GM23338 (cell line): ENCODE measurements around the gene MPRIP. TPM values are rescaled to one million over a fixed set of nuclear protein-coding genes. Genes with fewer than 3 reads are reported as not detected.

ENCODE experiments used
- ATAC-seq: fragments of 200-7000 bp; cut with Tn5 transposase; 3 replicates; pipeline ENCODE4 v1.9.1; 2020
- DNase-seq: peaks from one replicate; pipeline ENCODE4 v3.0.0-alpha.2; 2015; ENCODE audit warnings: low spot score
- H2AFZ ChIP-seq: fragments of 200-600 bp; sonication (generic); 2 replicates; pipeline ENCODE4 v1.8.0; 2016; ENCODE audit warnings: antibody characterized with exemption, mild to moderate bottlenecking, moderate library complexity
- H3F3A ChIP-seq: fragments of 200-600 bp; sonication (generic); replicated peaks from 2 replicates; pipeline ENCODE4 v1.8.0; 2017; ENCODE audit warnings: antibody characterized with exemption, mixed run types, low read depth
- H3K27ac ChIP-seq: fragments of 200-600 bp; sonication (generic); 2 replicates; pipeline ENCODE4 v1.6.1; 2016; ENCODE audit warnings: low read depth
- H3K27me3 ChIP-seq: fragments of 200-600 bp; sonication (generic); 2 replicates; pipeline ENCODE4 v1.8.0; 2016; ENCODE audit warnings: mild to moderate bottlenecking, mixed run types, moderate library complexity; ENCODE audit not compliant: insufficient read depth
- H3K36me3 ChIP-seq: fragments of 200-600 bp; sonication (generic); 2 replicates; pipeline ENCODE4 v1.8.0; 2016; ENCODE audit warnings: mild to moderate bottlenecking; ENCODE audit not compliant: insufficient read depth
- H3K4me1 ChIP-seq: fragments of 200-600 bp; sonication (generic); 2 replicates; pipeline ENCODE4 v1.8.0; 2016; ENCODE audit warnings: mild to moderate bottlenecking, moderate library complexity; ENCODE audit not compliant: insufficient read depth
- H3K4me2 ChIP-seq: fragments of 200-600 bp; sonication (generic); 2 replicates; pipeline ENCODE4 v1.7.1; 2017; ENCODE audit warnings: mixed run types
- H3K4me3 ChIP-seq: fragments of 200-600 bp; sonication (generic); 2 replicates; pipeline ENCODE4 v1.6.1; 2016; ENCODE audit warnings: mixed run types
- H3K79me2 ChIP-seq: fragments of 200-600 bp; sonication (generic); replicated peaks from 2 replicates; pipeline ENCODE4 v1.8.0; 2017; ENCODE audit warnings: mild to moderate bottlenecking; ENCODE audit not compliant: insufficient read depth
- H3K9me2 ChIP-seq: fragments of 200-600 bp; sonication (generic); 2 replicates; pipeline ENCODE4 v1.8.0; 2017; ENCODE audit not compliant: insufficient read depth
- H4K20me1 ChIP-seq: fragments of 200-600 bp; sonication (generic); replicated peaks from 2 replicates; pipeline ENCODE4 v1.8.0; 2017; ENCODE audit warnings: mild to moderate bottlenecking; ENCODE audit not compliant: insufficient read depth
- H3K27ac Mint-ChIP-seq: 2 replicates; pipeline ENCODE4 v1.8.0; 2020; ENCODE audit warnings: inconsistent platforms, mild to moderate bottlenecking, moderate library complexity, mixed read lengths
- H3K27me3 Mint-ChIP-seq: 3 replicates; pipeline ENCODE4 v1.8.0; 2022; ENCODE audit warnings: low read depth, mild to moderate bottlenecking, moderate library complexity, mixed read lengths, inconsistent platforms; ENCODE audit not compliant: insufficient read depth, poor library complexity
- H3K36me3 Mint-ChIP-seq: 3 replicates; pipeline ENCODE4 v1.8.0; 2021; ENCODE audit warnings: low read depth, mild to moderate bottlenecking, inconsistent platforms, moderate library complexity, mixed read lengths
- H3K4me1 Mint-ChIP-seq: 3 replicates; pipeline ENCODE4 v1.8.0; 2020; ENCODE audit warnings: mild to moderate bottlenecking, inconsistent platforms, mixed read lengths
- H3K4me3 Mint-ChIP-seq: 3 replicates; pipeline ENCODE4 v1.8.0; 2021; ENCODE audit warnings: moderate library complexity, mild to moderate bottlenecking, inconsistent platforms, mixed read lengths
- H3K9me3 Mint-ChIP-seq: 3 replicates; pipeline ENCODE4 v1.8.0; 2020; ENCODE audit warnings: moderate library complexity, mild to moderate bottlenecking, inconsistent platforms, mixed read lengths
- CTCF ChIP-seq, 2 experiments: fragments of 200-600 bp in 1 of 2; sonication (generic) in 1 of 2; conservative IDR thresholded peaks; 2 replicates each; pipeline versions ENCODE4 v1.5.1 to v1.6.1; 2016 to 2017; ENCODE audit warnings: antibody characterized with exemption in 2 of 2, low read depth in 2 of 2, mild to moderate bottlenecking in 2 of 2, moderate library complexity in 1 of 2
- EZH2 ChIP-seq: fragments of 200-600 bp; sonication (generic); IDR thresholded peaks from one replicate; pipeline ENCODE4 v1.8.0; 2017; ENCODE audit warnings: antibody characterized with exemption, mild to moderate bottlenecking, low read depth; ENCODE audit not compliant: unreplicated experiment
- EZH2phosphoT487 ChIP-seq: fragments of 200-600 bp; sonication (generic); IDR thresholded peaks from one replicate; pipeline ENCODE4 v1.8.1; 2018; ENCODE audit warnings: antibody characterized with exemption; ENCODE audit not compliant: unreplicated experiment
- JUNB ChIP-seq: IDR thresholded peaks from one replicate; pipeline ENCODE4 v1.6.1; 2016; ENCODE audit warnings: antibody characterized with exemption; ENCODE audit not compliant: unreplicated experiment
- NANOG ChIP-seq: IDR thresholded peaks from 2 replicates; pipeline ENCODE4 v1.6.1; 2016; ENCODE audit warnings: antibody characterized with exemption, borderline replicate concordance
- ZNF114 ChIP-seq: fragments of 250-450 bp; sonication (Bioruptor Pico); IDR thresholded peaks from 2 replicates; pipeline ENCODE4 v1.5.0; 2020; ENCODE audit warnings: mild to moderate bottlenecking, moderate library complexity
- ZNF331 ChIP-seq: fragments of 250-450 bp; sonication (Bioruptor Pico); IDR thresholded peaks from 2 replicates; pipeline ENCODE4 v1.5.0; 2020; ENCODE audit warnings: low read depth, mild to moderate bottlenecking, moderate library complexity
- polyA plus RNA-seq: library from polyadenylated mRNA; unstranded; fragments of >200 nt; fragmentation: Nextera tagmentation; extraction: Ambion mirVana; gene quantifications from 2 replicates; pipeline ENCODE4 v1.2.1, GENCODE V29; 2016
- total RNA-seq: library from RNA; depleted of rRNA; stranded (reverse); fragments of >200 nt; shearing (Covaris generic); gene quantifications from 2 replicates; pipeline ENCODE4 v1.2.3, GENCODE V29; 2014

MPRIP gene
- total and polyA plus RNA-seq, 2 experiments from 2014 or later, result 39.3 to 113 TPM

GRCh38 chr17:17124341-17124740 is 82.1 kb downstream of the MPRIP start:
- no peaks in the 10 kb centered on the region for H3K4me1 ChIP-seq
- H3K27ac ChIP-seq, result no peak overlapping the region
- TF ChIP-seq JUNB, result no peak
- H3K27ac Mint-ChIP-seq, result no peak overlapping the region
- H3K9me3 Mint-ChIP-seq, result no peaks in the 10 kb centered on the region
- DNase-seq, result no peak
- H3K4me3 ChIP-seq, result no peak overlapping the region
- peaks cover 30% of the 10 kb centered on the region for H3K79me2 ChIP-seq
- peaks cover 18% of the 10 kb centered on the region for H4K20me1 ChIP-seq
- H3K36me3 Mint-ChIP-seq, result peaks cover 2% of the 10 kb centered on the region; the same call in 1 of the 3 replicates
- H3K27me3 ChIP-seq, result no peaks in the 10 kb centered on the region
- peaks cover 13% of the 10 kb centered on the region for H3K4me1 Mint-ChIP-seq
- H3F3A ChIP-seq, result no peaks in the 10 kb centered on the region
- H3K4me2 ChIP-seq, result no peak overlapping the region
- no peak for ATAC-seq
- no peaks in the 10 kb centered on the region for H3K36me3 ChIP-seq
- peaks cover 5% of the 10 kb centered on the region for H3K27me3 Mint-ChIP-seq
- H2AFZ ChIP-seq, result no peak overlapping the region
- H3K4me3 Mint-ChIP-seq, result no peak overlapping the region
- no peaks in the 10 kb centered on the region for H3K9me2 ChIP-seq

DNA sequence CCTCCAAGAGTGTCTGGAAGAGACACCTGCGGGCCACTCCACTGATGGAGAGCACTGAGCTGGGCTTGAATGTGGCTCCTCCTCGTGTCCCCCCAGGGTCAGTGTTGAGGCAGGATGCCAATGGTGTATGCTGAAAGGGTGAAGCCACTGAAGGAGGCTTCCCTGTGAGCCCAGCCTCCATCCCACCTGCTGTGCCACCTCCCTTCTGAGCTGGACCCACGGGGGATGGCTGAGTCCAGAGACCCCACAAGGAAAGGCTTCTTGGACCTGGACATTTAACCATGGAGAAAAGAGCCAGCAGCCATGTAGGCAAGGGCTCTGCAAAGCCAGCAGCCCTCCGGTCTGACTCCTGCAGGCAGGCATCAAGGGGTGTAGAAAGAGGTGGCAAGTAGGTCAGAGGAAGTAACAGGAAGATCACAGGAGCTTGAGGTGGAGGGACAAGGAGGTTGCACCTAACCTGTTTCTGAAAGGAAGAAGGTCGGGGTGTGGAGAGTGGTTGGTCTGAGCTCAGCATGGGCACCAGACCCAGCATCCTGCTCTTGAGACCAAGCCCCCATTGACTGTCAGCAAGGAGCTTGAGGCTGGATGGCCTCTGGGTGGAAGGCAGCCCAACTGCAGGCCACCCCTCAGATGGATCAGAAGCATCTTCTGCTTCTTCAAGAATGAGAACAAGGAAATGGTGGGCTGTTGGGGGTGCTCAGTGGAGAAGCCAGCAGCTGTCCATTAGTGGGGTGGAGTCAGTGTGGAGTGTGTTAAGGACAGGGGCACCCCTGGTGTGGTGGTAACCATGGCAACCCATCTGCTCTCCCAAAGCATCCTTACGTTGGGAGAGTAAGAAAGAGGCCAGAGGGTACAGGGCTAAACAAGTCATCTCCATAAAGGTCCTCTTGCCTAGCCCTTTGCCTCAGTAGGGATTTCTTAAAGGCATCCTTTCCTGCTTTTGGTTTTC is 83.2 kb downstream of the MPRIP start:
- H3K4me3 Mint-ChIP-seq, result no peak overlapping the region
- Histone ChIP-seq H3K79me2 (peaks cover 30% of the 10 kb centered on the region), H4K20me1 (peaks cover 18% of the 10 kb centered on the region)

More for the DNA sequence above, 83.2 kb downstream of the MPRIP start:
- Histone ChIP-seq H3K4me1 (no peaks in the 10 kb centered on the region), H3F3A (no peaks in the 10 kb centered on the region), H3K36me3 (no peaks in the 10 kb centered on the region), H3K27ac (no peak overlapping the region), H3K4me3 (no peak overlapping the region), H3K9me2 (no peaks in the 10 kb centered on the region), H2AFZ (no peak overlapping the region), H3K4me2 (no peak overlapping the region), H3K27me3 (no peaks in the 10 kb centered on the region)
- no peaks in the 10 kb centered on the region for H3K9me3 Mint-ChIP-seq
- TF ChIP-seq ZNF331, result no peak
- TF ChIP-seq ZNF114, result no peak
- TF ChIP-seq NANOG, result no peak
- no peak for TF ChIP-seq EZH2
- no peak for TF ChIP-seq EZH2phosphoT487
- no peak for TF ChIP-seq CTCF (conservative IDR thresholded peaks at IDR 0.05; ENCODE audit: low read depth in 2 of 2)
- no peak for ATAC-seq
- peaks cover 2% of the 10 kb centered on the region; the same call in 1 of the 3 replicates for H3K36me3 Mint-ChIP-seq
- no peak for DNase-seq
- H3K4me1 Mint-ChIP-seq, result peaks cover 7% of the 10 kb centered on the region
- H3K27ac Mint-ChIP-seq, result no peak overlapping the region
- H3K27me3 Mint-ChIP-seq, result peaks cover 5% of the 10 kb centered on the region
